ENCODE measurements around the gene THRA.

Gene THRA

GRCh38 chr17:40022497-40022896 lies 40.3 kb upstream of the THRA start:
- Histone ChIP-seq H3K9ac (ENCODE audit: low read length) (peak overlapping the region; percentile 54), H3K36me3 (ENCODE audit: control insufficient read depth, insufficient read depth, low read length) (peaks cover 19% of the 10 kb centered on the region), H3K9me3 (ENCODE audit: control insufficient read depth, low read length) (no peaks in the 10 kb centered on the region), H3K4me1 (ENCODE audit: control insufficient read depth, insufficient read depth, low read length) (peaks cover 91% of the 10 kb centered on the region), H3K4me3 (ENCODE audit: low read length) (no peak overlapping the region), H3K27me3 (ENCODE audit: control insufficient read depth, insufficient read depth, low read length) (no peaks in the 10 kb centered on the region)

DNA sequence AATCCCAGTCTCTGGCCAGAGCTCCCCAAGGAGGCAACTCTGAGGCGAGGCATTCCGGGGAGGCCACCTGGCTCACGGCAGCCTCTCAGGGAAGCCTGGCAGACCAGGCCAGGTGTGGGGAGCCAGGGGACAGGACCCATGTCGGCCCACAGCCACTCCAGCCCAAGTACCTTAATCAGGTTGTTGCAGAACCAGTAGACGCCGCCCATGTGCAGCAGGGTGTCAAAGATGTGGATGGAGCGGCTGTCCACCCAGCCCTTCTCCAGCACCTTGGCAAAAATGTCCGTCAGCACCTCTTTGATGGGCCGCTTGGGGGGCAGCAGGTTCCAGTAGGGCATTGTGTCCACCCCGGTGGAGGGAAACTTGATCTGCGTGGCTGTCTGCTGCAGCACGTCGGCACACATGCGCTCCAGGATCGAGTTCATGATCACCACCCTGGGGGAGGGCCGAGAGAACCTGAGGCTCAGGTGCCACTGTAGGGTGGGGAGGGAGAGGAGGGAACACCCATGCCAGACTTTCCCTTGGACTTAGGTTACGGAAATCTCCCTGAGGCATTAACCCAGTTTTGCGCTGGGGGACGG lies 39.7 kb upstream of the THRA start:
- Histone ChIP-seq H3K9me3 (ENCODE audit: control insufficient read depth, low read length) (no peaks in the 10 kb centered on the region), H3K4me1 (ENCODE audit: control insufficient read depth, insufficient read depth, low read length) (peaks cover 86% of the 10 kb centered on the region), H3K4me3 (ENCODE audit: low read length) (no peak overlapping the region), H3K9ac (ENCODE audit: low read length) (peak overlapping the region; percentile 54), H3K27me3 (ENCODE audit: control insufficient read depth, insufficient read depth, low read length) (no peaks in the 10 kb centered on the region), H3K36me3 (ENCODE audit: control insufficient read depth, insufficient read depth, low read length) (peaks cover 19% of the 10 kb centered on the region)

DNA sequence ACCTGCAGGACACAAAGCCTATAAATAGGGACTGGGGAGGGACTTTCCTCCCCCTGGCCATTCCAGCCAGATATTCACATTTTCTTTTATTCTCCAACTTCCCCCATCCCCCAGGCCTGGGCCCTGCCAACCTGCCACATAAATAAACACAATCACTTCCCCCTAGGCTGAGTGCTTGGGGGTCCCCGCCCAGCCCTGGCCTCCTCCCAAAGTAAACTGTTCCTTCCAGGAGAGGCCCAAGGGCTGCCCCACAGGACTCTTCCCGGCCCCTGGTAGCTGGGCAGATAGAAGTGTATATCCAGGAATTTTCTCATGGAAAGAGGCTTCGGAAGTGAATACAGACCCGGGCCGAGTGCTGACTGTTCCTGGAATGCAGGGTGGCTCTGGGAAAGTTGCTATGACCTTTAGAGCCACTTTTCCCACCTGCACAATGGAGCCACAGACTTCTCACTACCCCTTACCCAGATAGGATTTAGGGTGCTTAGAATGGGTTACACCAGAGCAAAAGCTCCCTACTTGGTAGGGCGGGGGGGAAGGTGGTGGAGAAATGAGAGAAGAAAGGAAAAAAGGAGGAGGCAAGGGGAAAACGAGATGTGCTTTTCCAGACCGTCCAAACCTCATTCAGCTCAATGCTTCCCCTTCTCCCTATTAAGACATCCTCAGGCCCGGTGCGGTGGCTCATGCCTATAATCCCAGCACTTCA lies 39.0 kb upstream of the THRA start:
- Histone ChIP-seq H3K27me3 (ENCODE audit: control insufficient read depth, insufficient read depth, low read length) (no peaks in the 10 kb centered on the region), H3K4me3 (ENCODE audit: low read length) (no peak overlapping the region), H3K9me3 (ENCODE audit: control insufficient read depth, low read length) (no peaks in the 10 kb centered on the region), H3K9ac (ENCODE audit: low read length) (peak overlapping the region; percentile 54), H3K4me1 (ENCODE audit: control insufficient read depth, insufficient read depth, low read length) (peaks cover 79% of the 10 kb centered on the region), H3K36me3 (ENCODE audit: control insufficient read depth, insufficient read depth, low read length) (peaks cover 25% of the 10 kb centered on the region)

- no peak overlapping the region for H3K9ac ChIP-seq (ENCODE audit: low read length)
- H3K4me1 ChIP-seq (ENCODE audit: control insufficient read depth, insufficient read depth, low read length): peaks cover 68% of the 10 kb centered on the region
- no peaks in the 10 kb centered on the region for H3K27me3 ChIP-seq (ENCODE audit: control insufficient read depth, insufficient read depth, low read length)
- no peak overlapping the region for H3K4me3 ChIP-seq (ENCODE audit: low read length)
- no peaks in the 10 kb centered on the region for H3K9me3 ChIP-seq (ENCODE audit: control insufficient read depth, low read length)
- peaks cover 14% of the 10 kb centered on the region for H3K36me3 ChIP-seq (ENCODE audit: control insufficient read depth, insufficient read depth, low read length)
Measured at GRCh38 chr17:40024901-40025300, 37.9 kb upstream of the THRA start.

DNA sequence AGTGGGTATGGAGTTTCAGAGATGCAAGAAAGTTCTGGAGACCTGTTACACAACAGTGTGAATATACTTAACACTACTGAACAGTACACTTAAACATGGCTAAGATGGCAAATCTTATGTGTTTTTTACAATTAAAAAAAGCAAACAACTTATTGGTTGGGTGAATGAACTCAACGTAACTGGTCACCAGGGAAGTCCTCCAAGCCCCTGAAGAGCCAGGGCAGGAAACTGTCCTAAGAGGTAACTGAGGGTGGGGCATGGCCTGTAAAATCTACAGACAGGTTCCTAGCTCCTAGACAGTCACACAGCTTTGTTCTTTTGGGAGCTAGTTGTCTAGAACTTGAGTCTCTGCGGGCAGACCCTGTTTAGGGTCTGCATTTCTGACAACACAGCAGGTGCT lies 37.2 kb upstream of the THRA start:
- Histone ChIP-seq H3K36me3 (ENCODE audit: control insufficient read depth, insufficient read depth, low read length) (peaks cover 10% of the 10 kb centered on the region), H3K4me1 (ENCODE audit: control insufficient read depth, insufficient read depth, low read length) (peaks cover 62% of the 10 kb centered on the region)

GRCh38 chr17:40025991-40026815 lies 36.6 kb upstream of the THRA start:
- Histone ChIP-seq H3K27me3 (ENCODE audit: control insufficient read depth, insufficient read depth, low read length) (no peaks in the 10 kb centered on the region), H3K4me1 (ENCODE audit: control insufficient read depth, insufficient read depth, low read length) (peaks cover 62% of the 10 kb centered on the region), H3K36me3 (ENCODE audit: control insufficient read depth, insufficient read depth, low read length) (peaks cover 12% of the 10 kb centered on the region), H3K9ac (ENCODE audit: low read length) (peak overlapping the region; percentile 17), H3K9me3 (ENCODE audit: control insufficient read depth, low read length) (no peaks in the 10 kb centered on the region), H3K4me3 (ENCODE audit: low read length) (no peak overlapping the region)

More for the DNA sequence above, 37.2 kb upstream of the THRA start:
- Histone ChIP-seq H3K9ac (ENCODE audit: low read length) (no peak overlapping the region), H3K27me3 (ENCODE audit: control insufficient read depth, insufficient read depth, low read length) (no peaks in the 10 kb centered on the region), H3K9me3 (ENCODE audit: control insufficient read depth, low read length) (no peaks in the 10 kb centered on the region), H3K4me3 (ENCODE audit: low read length) (no peak overlapping the region)

GRCh38 chr17:40026816-40027613 lies 35.8 kb upstream of the THRA start:
- Histone ChIP-seq H3K27me3 (ENCODE audit: control insufficient read depth, insufficient read depth, low read length) (no peaks in the 10 kb centered on the region), H3K9ac (ENCODE audit: low read length) (peak overlapping the region; percentile 17), H3K9me3 (ENCODE audit: control insufficient read depth, low read length) (no peaks in the 10 kb centered on the region), H3K4me3 (ENCODE audit: low read length) (no peak overlapping the region), H3K4me1 (ENCODE audit: control insufficient read depth, insufficient read depth, low read length) (peaks cover 62% of the 10 kb centered on the region), H3K36me3 (ENCODE audit: control insufficient read depth, insufficient read depth, low read length) (peaks cover 18% of the 10 kb centered on the region)

DNA sequence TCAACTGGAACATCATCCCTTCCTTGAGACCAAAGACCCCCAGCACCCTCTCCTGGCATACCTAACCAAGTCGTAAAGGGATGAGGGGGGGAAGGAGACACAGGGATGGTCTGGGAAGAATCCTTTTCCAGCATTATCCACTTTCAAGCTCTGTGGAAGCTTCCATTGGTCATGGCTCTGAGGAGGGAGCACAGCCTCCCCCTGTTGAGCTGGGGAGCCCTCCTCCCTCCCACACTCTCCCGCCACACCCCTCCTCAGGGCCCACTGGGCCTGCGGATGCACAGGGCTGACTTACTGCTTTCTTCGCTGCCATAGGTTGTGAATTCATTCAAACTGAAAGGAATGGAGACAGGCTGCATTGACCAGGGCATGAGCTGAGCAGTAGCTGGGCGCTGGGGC lies 35.2 kb upstream of the THRA start:
- H3K4me1 ChIP-seq (ENCODE audit: control insufficient read depth, insufficient read depth, low read length): peaks cover 62% of the 10 kb centered on the region
- H3K9me3 ChIP-seq (ENCODE audit: control insufficient read depth, low read length): no peaks in the 10 kb centered on the region
- H3K36me3 ChIP-seq (ENCODE audit: control insufficient read depth, insufficient read depth, low read length): peaks cover 18% of the 10 kb centered on the region
- H3K9ac ChIP-seq (ENCODE audit: low read length): no peak overlapping the region
- H3K4me3 ChIP-seq (ENCODE audit: low read length): no peak overlapping the region
- H3K27me3 ChIP-seq (ENCODE audit: control insufficient read depth, insufficient read depth, low read length): no peaks in the 10 kb centered on the region

GRCh38 chr17:40028595-40028994 lies 34.2 kb upstream of the THRA start:
- H3K9ac ChIP-seq (ENCODE audit: low read length): no peak overlapping the region
- H3K4me3 ChIP-seq (ENCODE audit: low read length): no peak overlapping the region
- no peaks in the 10 kb centered on the region for H3K27me3 ChIP-seq (ENCODE audit: control insufficient read depth, insufficient read depth, low read length)
- no peaks in the 10 kb centered on the region for H3K9me3 ChIP-seq (ENCODE audit: control insufficient read depth, low read length)
- H3K4me1 ChIP-seq (ENCODE audit: control insufficient read depth, insufficient read depth, low read length): peaks cover 60% of the 10 kb centered on the region
- peaks cover 18% of the 10 kb centered on the region for H3K36me3 ChIP-seq (ENCODE audit: control insufficient read depth, insufficient read depth, low read length)

- H3K36me3 ChIP-seq (ENCODE audit: control insufficient read depth, insufficient read depth, low read length): peaks cover 30% of the 10 kb centered on the region
- no peaks in the 10 kb centered on the region for H3K9me3 ChIP-seq (ENCODE audit: control insufficient read depth, low read length)
- H3K9ac ChIP-seq (ENCODE audit: low read length): no peak overlapping the region
- no peaks in the 10 kb centered on the region for H3K27me3 ChIP-seq (ENCODE audit: control insufficient read depth, insufficient read depth, low read length)
- peaks cover 33% of the 10 kb centered on the region for H3K4me1 ChIP-seq (ENCODE audit: control insufficient read depth, insufficient read depth, low read length)
- H3K4me3 ChIP-seq (ENCODE audit: low read length): no peak overlapping the region
Measured at GRCh38 chr17:40031706-40032105, 31.1 kb upstream of the THRA start.

DNA sequence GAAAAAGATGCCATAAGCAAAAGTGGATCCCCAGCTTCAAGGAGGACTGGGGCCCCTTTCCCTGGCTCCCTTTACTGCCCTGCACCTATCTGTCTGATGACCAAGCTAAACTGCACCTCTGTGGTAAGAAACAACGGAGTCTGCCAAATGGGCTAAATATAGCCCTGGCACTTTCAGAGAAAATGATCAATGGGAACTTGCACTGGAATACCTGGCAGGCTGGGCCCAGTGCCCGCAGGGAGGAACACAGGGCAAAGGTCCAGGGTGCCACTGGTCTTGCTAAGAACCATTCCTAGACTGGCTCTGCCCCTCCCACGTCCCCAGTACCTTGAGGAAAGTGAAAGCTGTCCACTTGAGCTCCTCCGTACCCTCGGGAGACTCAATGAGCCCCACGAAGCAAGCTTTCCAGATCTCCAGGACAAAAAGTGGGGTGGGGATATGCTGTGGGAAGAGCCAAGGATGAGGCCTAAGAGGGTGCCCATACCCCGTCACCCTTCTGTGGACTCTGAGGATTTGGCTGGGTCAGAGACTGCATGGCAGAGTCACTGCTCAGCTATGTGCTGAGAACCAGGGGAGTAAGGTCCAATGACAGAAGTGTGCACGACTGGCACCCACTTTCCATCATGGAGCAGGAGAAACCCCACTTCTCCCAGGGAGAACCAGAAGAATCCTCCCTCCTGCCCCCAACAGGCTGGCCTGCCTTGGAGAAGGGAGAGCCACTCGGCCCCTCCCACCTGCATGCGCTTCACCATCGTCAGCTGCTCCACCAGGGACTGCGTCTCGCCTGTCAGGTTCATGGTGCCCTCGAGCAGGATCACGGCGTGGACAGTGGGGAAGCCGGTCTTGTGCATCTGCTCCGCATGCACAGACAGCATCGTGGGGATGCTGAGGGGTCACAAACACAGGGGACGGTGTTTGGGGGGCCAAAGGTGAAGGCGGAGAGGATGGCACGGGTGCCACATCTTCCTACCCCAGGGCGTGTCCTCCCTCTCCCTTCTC lies 30.1 kb upstream of the THRA start:
- H3K36me3 ChIP-seq (ENCODE audit: control insufficient read depth, insufficient read depth, low read length): peaks cover 30% of the 10 kb centered on the region

More for the DNA sequence above, 30.1 kb upstream of the THRA start:
- Histone ChIP-seq H3K9me3 (ENCODE audit: control insufficient read depth, low read length) (no peaks in the 10 kb centered on the region), H3K4me1 (ENCODE audit: control insufficient read depth, insufficient read depth, low read length) (peaks cover 31% of the 10 kb centered on the region), H3K9ac (ENCODE audit: low read length) (peak overlapping the region; percentile 57), H3K27me3 (ENCODE audit: control insufficient read depth, insufficient read depth, low read length) (no peaks in the 10 kb centered on the region), H3K4me3 (ENCODE audit: low read length) (no peak overlapping the region)
